NCI-H526 treated with DMSO at 0.1 percent for 48 hours (cell line): ENCODE results near the gene LTBP2.
"Not testable (repeated sequence)": the region's sequence is repeated elsewhere in the genome, so short reads cannot be mapped to it uniquely, and the experiment has no call there.

ENCODE experiments used
- DNase-seq: peaks from one replicate; lab custom pipeline; 2025; lab: John Stamatoyannopoulos, UW

The LTBP2 gene

DNA sequence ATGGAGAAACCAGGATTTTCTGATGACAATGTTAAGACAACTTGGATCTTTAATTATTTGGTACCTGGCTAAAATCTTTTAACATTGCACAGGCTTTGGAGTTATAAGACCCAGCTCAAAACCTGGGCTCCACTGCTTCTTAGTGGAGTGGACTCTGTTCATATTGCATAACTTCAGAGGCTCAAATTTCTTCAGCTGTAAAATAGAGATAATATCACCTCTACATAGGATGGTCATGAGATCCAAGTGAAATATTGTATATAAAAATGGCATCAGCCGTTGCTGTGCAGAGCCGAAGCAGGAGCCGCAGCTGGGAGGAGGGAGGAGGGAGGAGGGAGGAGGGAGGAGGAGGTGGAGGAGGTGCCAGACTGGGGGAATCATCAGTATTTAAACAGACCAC, 129.5 kb downstream of the LTBP2 start:
- DNase-seq = no peak

DNA sequence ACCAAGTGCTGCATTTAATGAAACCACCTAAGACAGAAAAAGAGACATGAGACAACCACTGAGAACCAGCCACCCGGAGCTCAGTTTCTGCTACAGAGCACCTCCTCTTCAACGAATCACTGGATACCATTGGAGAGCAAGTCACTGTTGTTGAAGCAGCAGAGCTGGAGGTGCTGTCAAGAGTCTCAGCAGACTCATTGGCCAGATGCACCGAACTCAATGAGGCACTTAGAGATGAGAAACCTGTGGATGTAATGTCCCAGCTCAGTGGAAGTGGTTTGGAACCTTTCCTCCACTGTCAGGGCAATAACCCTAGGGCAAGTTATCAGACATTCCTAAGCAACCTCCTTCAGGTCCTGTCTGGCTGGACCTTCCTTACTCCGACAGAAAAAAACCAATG, 132.0 kb downstream of the LTBP2 start:
- DNase-seq = no peak

DNA sequence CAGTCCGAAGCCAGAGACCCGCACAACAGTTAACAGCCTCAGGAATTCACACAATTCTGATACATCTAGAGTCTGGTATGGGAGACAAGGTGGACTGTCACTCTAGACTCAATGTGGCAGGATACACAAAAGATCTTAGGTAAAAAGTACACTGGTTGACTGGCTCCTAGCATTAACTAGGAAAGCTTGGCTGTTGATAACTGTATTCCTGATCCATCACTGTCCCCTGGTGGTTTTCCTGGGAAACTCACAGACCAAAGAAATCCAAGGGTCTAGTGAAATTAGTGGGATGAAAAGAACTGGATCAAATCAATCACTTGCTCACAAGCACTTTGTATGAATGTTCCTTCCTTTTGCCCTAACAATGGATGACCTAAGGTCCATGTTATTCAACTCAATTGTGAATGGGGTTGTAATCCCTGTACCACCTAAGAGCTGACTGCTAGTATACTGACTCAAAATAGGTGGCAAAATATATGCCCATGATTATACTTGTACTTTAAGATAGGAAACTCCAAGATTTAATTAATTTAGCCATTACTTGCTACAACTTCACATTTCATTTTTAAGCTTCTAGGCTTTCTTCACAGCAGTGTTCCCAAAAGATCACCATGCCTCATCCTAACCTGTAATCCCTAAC, 132.9 kb downstream of the LTBP2 start:
- peak; percentile 7 for DNase-seq

DNA sequence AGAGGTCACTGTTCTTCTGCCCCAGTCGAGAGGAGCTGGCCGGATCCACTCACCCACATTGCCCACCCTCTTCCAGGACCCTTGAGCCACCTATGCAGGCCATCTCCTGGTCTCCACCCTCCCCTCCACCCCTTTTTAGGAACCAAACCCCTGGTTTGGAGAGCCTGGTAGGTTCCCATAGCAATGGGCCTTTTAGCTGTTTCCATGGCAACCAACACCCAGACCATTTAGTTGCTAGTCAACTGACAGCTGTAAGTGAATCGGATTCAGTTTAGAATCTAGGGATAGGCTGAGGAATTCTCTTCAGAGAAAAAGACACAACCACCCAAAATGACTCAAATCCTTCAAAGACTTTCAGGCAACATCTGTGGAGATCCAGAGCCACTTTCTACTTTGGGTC, 135.4 kb downstream of the LTBP2 start:
- no peak for DNase-seq

DNA sequence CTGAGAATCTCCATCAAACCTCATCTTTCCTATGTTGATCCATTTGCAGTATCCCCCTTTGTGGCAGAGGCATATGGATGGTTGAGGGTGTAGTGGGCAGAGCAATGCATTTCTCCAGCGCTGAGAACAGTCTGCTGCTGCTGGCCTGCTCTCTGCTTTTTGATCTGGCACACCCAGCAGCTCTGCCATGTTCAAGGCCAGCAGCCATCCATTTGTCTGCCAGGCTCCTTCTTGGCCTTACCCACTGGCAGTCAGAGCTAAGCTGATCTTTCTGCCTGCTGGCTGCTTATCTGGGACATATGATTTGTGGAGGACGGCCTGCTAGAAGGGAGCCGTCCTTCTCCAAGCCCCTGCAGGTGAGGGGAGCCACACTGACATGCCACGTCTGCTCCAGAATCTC, 135.9 kb downstream of the LTBP2 start:
- DNase-seq = no peak

DNA sequence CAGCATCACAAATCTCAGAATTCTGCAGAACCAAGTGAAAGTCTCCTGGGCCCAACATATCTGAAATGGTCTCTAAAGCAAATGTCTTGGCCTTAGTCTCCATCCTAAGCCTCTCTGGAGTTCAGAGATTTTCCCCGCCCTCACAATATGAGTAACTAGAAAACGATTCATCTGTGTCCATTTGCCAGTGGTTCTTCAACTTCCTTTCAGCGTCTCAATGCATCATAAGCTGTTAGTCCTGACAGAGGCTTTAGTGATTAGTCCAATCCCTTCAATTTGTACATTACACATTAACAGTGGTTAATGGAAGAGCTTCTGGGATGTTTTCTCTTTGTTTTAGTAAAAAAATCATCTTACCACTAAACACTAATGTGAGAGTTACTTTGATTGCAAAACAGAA, 136.4 kb downstream of the LTBP2 start:
- DNase-seq = no peak

DNA sequence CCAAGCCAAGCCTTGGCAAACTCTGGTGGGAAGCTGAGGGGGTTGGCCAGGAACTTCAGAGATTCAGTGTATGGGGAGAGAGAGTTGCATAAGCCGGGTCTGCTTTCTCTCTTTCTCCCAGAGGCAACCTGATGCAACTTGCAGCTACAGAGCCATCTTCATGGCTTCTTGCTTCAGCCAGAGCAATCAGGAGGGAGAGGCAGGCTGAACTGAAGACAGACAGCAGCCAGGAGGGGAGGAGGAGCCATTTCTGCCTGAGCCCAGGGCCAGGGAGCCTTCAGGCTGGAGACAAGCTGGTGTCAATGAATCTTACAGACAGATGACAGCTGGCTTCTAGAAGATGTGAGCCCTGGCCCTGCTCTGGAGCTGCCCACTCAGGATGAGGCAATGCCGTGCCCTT, 137.7 kb downstream of the LTBP2 start:
- no peak for DNase-seq

DNA sequence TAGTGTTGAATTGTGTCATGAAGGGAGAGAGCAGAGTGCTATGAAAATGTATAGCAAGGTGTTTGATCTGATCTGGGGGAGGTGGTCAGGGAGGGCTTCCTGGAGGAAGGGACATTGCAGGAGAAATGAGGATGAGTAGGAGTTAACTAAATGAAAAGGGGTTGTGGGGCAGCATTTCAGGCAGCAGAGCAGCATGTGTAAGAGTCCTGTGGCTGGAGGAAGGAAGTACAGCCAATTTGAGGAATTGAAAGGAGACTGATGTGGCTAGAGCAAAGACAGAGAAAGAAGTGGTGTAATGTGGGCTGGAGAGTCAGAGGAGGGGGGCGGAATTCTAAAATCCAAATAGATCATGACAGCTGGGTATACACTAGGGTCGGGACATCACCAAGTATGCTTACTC, 139.4 kb downstream of the LTBP2 start:
- no peak for DNase-seq

DNA sequence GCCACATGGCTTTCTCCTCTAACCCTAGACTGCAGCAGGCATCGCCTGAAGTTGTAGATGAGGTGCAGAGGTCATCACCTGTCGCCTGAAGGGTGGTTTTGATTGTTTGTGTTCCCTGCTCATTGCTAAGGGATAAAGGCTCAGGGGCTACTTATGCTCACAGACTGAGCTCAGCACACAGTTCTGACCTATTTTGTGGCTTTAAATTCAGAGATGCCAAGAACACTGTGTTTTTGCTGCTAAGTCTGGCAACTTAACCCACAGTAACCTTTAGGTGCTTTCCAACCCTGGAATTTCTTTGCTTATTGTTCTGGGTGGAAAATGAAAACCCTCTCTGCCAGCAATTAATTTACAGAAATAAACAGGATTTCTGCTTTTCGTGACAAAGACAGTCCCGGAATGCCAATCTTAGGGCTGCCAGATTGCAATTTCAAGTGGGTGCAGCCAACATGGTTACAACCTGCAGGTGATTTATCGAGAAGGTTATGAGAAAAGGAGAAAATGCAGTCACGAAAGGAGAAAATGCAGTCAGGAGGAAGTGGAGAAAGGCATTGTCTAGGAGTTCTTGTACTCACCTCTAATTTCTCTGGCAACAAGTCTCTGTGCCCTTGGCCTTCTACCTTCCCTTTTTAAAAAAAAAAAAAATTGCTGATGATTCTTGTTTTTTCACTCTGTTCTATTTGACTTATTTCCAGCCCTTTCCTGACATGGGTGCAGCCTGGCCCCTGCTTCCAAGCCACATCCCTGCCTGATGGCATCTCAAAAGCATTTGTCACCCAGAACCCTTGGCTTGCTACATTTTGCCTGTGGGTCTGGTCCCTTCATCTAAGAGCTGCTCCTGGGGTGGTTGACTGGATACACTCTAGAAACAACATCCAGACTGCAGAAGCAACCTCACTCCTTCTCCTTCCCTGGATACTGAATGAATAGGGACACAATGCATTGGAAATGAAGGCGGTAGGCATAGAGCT, 142.2 kb downstream of the LTBP2 start:
- DNase-seq = no peak

DNA sequence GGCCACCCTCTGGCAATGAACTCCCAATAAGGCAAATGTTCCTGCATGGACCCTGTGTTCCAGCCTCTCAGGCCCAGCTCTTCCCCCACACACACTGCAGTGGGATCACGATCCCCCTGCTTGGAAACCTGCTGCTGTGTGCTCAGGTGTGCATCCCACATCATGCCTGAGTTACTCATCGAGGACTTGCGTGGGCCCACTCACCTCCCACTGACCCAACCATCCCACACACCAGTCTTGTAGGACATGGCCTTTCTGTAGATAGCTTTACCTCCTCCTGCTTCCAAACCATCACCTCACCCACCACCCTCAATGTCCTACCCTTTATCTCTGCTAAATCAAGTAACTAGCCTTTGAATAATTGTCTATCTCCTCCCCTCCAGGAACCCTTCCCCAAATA, 143.5 kb downstream of the LTBP2 start:
- DNase-seq = no peak

DNA sequence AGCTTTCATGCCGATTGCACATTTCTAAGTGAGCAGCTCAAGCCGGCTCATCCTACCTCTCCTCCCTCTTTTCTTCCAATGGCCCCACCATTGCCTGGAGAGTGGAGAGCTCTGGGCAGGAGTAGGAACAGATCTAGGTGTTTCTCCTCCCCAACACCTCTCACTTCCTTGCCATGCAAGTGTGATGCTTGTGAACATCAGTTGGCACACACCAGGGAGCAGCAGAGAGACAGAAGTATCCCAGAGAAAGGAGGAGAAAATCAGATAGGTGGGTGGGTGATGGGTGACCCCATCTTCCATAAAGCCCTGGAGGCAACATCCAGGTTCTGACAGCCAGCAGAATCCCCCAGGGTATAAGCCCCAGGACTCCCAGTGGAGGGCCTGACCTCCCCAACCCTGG, 146.7 kb downstream of the LTBP2 start:
- no peak for DNase-seq

DNA sequence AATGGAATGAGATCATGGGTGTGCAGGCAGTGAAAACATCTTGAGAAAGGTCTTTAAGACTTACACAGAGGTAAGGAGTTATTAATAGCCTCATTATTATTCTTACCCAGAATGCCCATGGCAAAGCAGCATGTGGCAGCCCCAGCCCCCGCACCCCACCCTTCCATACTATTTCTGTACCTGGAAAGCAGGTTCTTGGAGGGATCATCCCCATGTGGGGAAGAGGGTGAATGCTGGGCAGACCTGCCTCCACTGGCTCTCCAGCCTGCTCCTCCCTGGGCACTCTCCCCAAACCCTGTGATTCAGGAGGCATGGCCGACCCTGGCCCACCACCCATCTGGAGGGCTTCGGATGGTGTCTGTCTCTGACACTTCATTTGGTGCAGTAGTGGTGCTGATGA, 147.3 kb downstream of the LTBP2 start:
- no peak for DNase-seq

DNA sequence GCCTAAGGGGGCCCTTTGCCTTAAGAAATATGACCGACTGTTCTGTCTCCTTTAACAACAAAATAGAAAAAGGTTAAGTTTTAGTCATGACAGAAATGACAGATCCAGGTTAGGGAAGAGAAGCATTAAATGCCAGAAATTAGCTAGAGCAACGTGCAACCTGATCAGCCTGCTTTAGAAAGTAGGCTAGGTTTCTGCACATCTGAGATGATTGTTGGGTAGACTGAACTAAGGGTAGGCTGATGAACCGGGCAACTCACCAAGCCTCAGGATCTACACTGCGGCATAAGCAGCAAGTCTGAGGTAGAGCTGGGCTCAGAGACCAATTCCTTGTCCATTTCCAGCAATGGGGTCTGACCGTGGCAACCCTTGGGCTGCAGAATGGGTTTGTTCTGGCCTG, 148.3 kb downstream of the LTBP2 start:
- DNase-seq = no peak

DNA sequence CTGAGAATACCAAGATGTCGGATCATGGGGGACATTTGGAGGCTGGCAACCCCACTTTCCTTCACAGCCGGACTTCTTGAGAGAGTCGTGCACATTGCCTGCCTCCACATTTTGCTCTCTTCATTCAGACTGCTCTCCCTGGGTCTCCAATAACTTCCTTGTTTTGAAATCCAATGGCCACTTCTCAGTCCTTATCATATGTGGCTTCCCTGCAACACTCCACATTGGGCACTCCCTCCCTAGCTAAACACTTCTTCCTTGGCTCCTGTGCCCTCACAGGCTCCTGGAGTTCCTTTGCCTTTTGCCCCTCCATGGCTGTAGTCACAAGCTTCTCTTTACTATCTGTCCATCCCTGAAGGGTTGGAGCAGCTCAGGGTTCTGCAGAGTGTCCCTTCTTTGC, 149.0 kb downstream of the LTBP2 start:
- no peak for DNase-seq

DNA sequence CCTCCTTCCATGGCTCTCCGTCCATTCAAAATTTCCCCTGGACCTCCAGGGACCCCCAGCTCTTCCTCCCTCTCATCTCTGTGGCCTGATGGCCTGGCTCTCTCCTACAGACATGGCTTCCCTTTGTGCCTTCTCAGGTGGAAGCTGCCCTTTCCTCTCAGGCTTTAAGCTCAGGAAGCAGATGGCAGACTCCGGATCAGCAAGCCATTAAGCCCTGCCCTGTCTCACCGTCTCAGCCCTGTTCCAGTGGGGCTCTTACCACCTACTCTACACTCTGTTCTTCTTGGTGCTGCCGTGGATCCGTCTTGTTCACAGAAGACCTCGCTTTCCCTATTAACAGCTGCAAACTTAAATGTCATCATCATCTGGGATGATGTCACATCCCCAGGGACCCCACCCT, 152.1 kb downstream of the LTBP2 start:
- DNase-seq = no peak

DNA sequence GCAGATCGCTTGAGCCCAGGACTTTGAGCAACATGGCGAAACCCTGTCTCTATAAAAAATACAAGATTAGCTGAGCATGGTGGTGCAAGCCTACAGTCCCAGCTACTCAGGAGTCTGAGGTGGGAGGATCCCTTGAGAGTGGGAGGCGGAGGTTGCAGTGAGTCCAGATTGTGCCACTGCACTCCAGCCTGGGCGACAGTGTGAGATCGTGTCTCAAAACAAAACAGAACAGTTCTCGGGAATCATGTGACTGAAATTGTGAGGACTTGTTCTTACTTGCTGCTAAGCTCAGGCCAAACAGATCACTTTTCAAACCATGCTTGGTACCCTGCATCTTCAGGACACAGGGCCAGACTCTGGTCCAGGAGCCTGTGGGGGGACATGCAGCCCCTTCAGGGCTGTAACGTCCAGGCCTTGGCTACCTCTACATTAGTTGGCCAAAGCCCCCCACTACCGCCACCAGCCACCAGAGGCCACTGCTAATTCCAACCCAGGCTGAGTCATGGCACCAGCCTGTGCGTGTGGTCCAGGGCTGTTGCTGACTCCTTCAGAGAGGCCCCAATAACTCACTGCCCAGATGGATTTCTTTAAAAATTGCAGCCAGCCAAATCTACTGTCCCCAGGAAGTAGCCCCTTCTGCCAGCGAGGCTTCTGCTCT, 152.6 kb downstream of the LTBP2 start:
- DNase-seq = no peak

DNA sequence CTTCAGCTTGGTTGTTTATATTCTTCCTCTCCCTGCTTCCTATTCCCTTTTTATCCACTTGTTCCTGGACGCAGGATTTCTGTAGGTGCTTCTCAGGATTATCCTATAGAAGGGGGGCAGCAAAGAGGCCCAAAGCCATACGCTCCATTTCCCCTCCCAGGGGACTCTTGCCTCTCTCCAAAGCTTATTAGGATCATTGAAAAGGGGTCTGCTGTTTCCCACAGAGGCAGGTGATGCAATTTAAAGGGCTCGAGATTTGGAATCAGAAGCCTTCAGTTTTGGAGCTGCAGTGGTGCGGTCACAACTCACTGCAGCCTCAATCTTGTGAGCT, 154.5 kb downstream of the LTBP2 start:
- DNase-seq = no peak

DNA sequence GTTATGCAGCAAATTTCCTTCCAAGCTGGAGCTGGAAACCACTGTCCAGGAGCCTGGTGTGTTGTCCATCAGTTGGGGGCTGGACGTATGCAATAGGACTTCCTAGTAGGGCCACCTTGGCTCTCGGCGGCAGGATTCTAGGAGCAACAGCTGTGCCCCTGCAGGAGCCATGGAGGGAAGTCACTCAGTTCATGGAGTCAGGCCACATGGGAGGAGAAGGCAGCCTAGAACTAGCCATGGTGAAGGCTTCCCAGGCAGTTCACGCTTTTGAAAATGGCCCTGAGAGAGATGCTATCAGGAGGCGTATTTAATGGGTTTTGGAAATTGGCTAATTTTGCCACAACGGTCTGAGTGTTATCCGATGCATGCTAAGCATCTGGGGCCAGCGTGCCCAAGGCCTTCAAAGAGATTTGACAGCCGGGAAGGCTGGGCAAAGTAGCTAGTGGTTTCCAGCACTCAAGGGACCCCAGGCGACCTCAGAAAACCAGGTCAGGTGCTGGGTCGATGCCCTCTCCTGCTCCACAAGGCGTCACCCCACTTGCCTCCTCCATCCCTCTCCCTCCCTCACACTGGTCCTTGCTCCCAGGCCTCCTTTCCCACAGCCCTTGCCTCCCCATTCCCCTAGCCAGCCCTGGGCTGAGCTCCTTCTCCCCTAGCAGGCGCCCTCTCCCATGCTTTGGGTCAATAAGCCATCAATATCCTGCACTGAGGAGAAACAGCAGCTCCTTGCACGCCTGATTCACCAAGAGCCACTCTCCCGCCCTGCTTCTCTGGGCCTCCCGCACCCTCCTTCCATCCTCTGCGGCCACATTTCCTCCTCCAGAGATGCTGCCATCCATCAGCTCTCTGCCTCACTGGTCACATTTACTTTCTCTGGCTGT, 155.1 kb downstream of the LTBP2 start:
- DNase-seq = no peak

DNA sequence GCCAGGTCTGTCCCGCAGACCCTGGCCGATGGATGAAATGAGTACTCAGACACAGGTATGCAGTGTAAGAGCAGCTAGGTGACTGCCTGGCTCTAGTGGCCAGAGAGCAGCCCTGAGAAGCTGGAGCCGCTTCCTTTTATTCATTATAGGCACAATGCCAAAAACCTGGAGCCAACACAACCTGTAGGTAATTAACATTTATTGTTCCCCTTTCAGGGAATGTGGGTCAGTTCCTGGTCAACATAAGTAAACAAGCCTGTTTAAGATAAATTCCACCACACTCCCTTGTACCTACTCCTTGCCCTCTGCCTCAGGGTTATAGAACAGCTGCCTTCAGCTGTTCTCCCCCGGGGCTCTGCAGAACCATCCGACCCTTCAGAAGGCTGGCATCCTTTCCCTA, 157.6 kb downstream of the LTBP2 start:
- DNase-seq = not testable (repeated sequence)
